ENCODE results near the gene USP19.

GRCh38 chr3:49158103-49158709, 37.6 kb upstream of the USP19 start:
- TF ChIP-seq POLR2A (IDR thresholded peaks at IDR 0.05; ENCODE audit: low read depth, low read length) (no peak; the same call in 1 of the 2 replicates), CEBPB (IDR thresholded peaks at IDR 0.05; ENCODE audit: low read depth, low read length) (no peak), RAD21 (IDR thresholded peaks at IDR 0.05; ENCODE audit: low read length) (no peak), MAFK (IDR thresholded peaks at IDR 0.05; ENCODE audit: low read depth, low read length) (no peak), BHLHE40 (IDR thresholded peaks at IDR 0.05; ENCODE audit: low read depth, low read length) (no peak), SMC3 (IDR thresholded peaks at IDR 0.05; ENCODE audit: low read depth, low read length) (no peak), RFX5 (IDR thresholded peaks at IDR 0.05; ENCODE audit: low read depth, low read length) (no peak)
- TF ChIP-seq, protein P1, sequence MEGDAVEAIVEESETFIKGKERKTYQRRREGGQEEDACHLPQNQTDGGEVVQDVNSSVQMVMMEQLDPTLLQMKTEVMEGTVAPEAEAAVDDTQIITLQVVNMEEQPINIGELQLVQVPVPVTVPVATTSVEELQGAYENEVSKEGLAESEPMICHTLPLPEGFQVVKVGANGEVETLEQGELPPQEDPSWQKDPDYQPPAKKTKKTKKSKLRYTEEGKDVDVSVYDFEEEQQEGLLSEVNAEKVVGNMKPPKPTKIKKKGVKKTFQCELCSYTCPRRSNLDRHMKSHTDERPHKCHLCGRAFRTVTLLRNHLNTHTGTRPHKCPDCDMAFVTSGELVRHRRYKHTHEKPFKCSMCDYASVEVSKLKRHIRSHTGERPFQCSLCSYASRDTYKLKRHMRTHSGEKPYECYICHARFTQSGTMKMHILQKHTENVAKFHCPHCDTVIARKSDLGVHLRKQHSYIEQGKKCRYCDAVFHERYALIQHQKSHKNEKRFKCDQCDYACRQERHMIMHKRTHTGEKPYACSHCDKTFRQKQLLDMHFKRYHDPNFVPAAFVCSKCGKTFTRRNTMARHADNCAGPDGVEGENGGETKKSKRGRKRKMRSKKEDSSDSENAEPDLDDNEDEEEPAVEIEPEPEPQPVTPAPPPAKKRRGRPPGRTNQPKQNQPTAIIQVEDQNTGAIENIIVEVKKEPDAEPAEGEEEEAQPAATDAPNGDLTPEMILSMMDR (conservative IDR thresholded peaks at IDR 0.05; ENCODE audit: low read depth, low read length), result 0 out of 2 replicates have a peak, but pooled peaks have one; percentile 6
- TF ChIP-seq, protein P2, sequence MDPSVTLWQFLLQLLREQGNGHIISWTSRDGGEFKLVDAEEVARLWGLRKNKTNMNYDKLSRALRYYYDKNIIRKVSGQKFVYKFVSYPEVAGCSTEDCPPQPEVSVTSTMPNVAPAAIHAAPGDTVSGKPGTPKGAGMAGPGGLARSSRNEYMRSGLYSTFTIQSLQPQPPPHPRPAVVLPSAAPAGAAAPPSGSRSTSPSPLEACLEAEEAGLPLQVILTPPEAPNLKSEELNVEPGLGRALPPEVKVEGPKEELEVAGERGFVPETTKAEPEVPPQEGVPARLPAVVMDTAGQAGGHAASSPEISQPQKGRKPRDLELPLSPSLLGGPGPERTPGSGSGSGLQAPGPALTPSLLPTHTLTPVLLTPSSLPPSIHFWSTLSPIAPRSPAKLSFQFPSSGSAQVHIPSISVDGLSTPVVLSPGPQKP (IDR thresholded peaks at IDR 0.05; ENCODE audit: borderline replicate concordance, low read depth, low read length), result no peak

Measured in IMR-90 (cell line).